HG02678 (cell line): Measurements from ENCODE around the gene MAP3K5.
"Not testable (repeated sequence)": the region's sequence is repeated elsewhere in the genome, so short reads cannot be mapped to it uniquely, and the experiment has no call there.

ENCODE experiments used
- ATAC-seq: cut with Tn5 transposase; IDR thresholded peaks from one replicate; pipeline ENCODE4 v1.9.1; 2021; ENCODE audit warnings: mild to moderate bottlenecking, moderate library complexity; ENCODE audit not compliant: unreplicated experiment

MAP3K5 gene

GRCh38 chr6:136693090-136693489, 99.2 kb downstream of the MAP3K5 start:
- no peak for ATAC-seq

GRCh38 chr6:136687894-136688293, 104.4 kb downstream of the MAP3K5 start:
- not testable (repeated sequence) for ATAC-seq

- ATAC-seq: no peak
Observed at GRCh38 chr6:136685540-136686108, 106.7 kb downstream of the MAP3K5 start.

GRCh38 chr6:136684466-136684865, 107.8 kb downstream of the MAP3K5 start:
- no peak for ATAC-seq

GRCh38 chr6:136683209-136683941, 108.9 kb downstream of the MAP3K5 start:
- no peak for ATAC-seq

GRCh38 chr6:136682292-136682691, 110.0 kb downstream of the MAP3K5 start:
- no peak for ATAC-seq

GRCh38 chr6:136677822-136678221, 114.5 kb downstream of the MAP3K5 start:
- no peak for ATAC-seq

- no peak for ATAC-seq
Observed at GRCh38 chr6:136677344-136677743, 114.9 kb downstream of the MAP3K5 start.

GRCh38 chr6:136676075-136676474, 116.2 kb downstream of the MAP3K5 start:
- no peak for ATAC-seq

GRCh38 chr6:136673571-136673970, 118.7 kb downstream of the MAP3K5 start:
- no peak for ATAC-seq

- no peak for ATAC-seq
Observed at GRCh38 chr6:136672144-136672543, 120.1 kb downstream of the MAP3K5 start.

GRCh38 chr6:136669299-136669699, 123.0 kb downstream of the MAP3K5 start:
- no peak for ATAC-seq

GRCh38 chr6:136668571-136668970, 123.7 kb downstream of the MAP3K5 start:
- ATAC-seq: no peak

- no peak for ATAC-seq
Observed at GRCh38 chr6:136666041-136666440, 126.2 kb downstream of the MAP3K5 start.

- ATAC-seq: no peak
Observed at GRCh38 chr6:136662347-136663237, 129.7 kb downstream of the MAP3K5 start.

- ATAC-seq: no peak
Observed at GRCh38 chr6:136660727-136661126, 131.6 kb downstream of the MAP3K5 start.

- no peak for ATAC-seq
Observed at GRCh38 chr6:136659991-136660499, 132.2 kb downstream of the MAP3K5 start.

GRCh38 chr6:136658711-136659110, 133.6 kb downstream of the MAP3K5 start:
- no peak for ATAC-seq

- ATAC-seq: no peak
Observed at GRCh38 chr6:136657666-136658065, 134.6 kb downstream of the MAP3K5 start.

GRCh38 chr6:136656121-136656520, 136.2 kb downstream of the MAP3K5 start:
- ATAC-seq: no peak

- ATAC-seq: no peak
Observed at GRCh38 chr6:136655239-136656014, 136.8 kb downstream of the MAP3K5 start.
